HG02678 (cell line): Measurements from ENCODE around the gene FTO.
A peak's percentile ranks its signal among the peaks of the same experiment; 100 is the strongest.

Experiments
- ATAC-seq: cut with Tn5 transposase; IDR thresholded peaks from one replicate; pipeline ENCODE4 v1.9.1; 2021; ENCODE audit warnings: mild to moderate bottlenecking, moderate library complexity; ENCODE audit not compliant: unreplicated experiment

The FTO gene

GRCh38 chr16:54067322-54068065 lies 363.5 kb downstream of the FTO start:
- no peak for ATAC-seq

- no peak for ATAC-seq
These were observed 364.3 kb downstream of the FTO start for GRCh38 chr16:54068212-54068611.

- no peak for ATAC-seq
These were observed 365.8 kb downstream of the FTO start for GRCh38 chr16:54069601-54070239.

GRCh38 chr16:54070789-54071343 lies 366.9 kb downstream of the FTO start:
- peak; percentile 62 for ATAC-seq

GRCh38 chr16:54071514-54071913 lies 367.6 kb downstream of the FTO start:
- ATAC-seq = no peak

GRCh38 chr16:54072237-54072636 lies 368.3 kb downstream of the FTO start:
- no peak for ATAC-seq

GRCh38 chr16:54073356-54073755 lies 369.4 kb downstream of the FTO start:
- ATAC-seq = no peak

- ATAC-seq = no peak
These were observed 371.5 kb downstream of the FTO start for GRCh38 chr16:54075446-54075845.

- no peak for ATAC-seq
These were observed 372.1 kb downstream of the FTO start for GRCh38 chr16:54076006-54076504.

GRCh38 chr16:54077050-54077821 lies 373.3 kb downstream of the FTO start:
- no peak for ATAC-seq

- ATAC-seq = no peak
These were observed 376.6 kb downstream of the FTO start for GRCh38 chr16:54080524-54081008.

GRCh38 chr16:54086791-54087190 lies 382.8 kb downstream of the FTO start:
- ATAC-seq = no peak

GRCh38 chr16:54090602-54091001 lies 386.6 kb downstream of the FTO start:
- ATAC-seq = no peak

- ATAC-seq = no peak
These were observed 389.3 kb downstream of the FTO start for GRCh38 chr16:54093281-54093680.

GRCh38 chr16:54094641-54095040 lies 390.7 kb downstream of the FTO start:
- ATAC-seq = no peak

GRCh38 chr16:54096607-54097006 lies 392.7 kb downstream of the FTO start:
- ATAC-seq = no peak

GRCh38 chr16:54097774-54098173 lies 393.8 kb downstream of the FTO start:
- no peak for ATAC-seq

GRCh38 chr16:54098247-54098646 lies 394.3 kb downstream of the FTO start:
- no peak for ATAC-seq

- ATAC-seq = no peak
These were observed 395.7 kb downstream of the FTO start for GRCh38 chr16:54099627-54100026.

GRCh38 chr16:54102888-54103866 lies 399.2 kb downstream of the FTO start:
- no peak for ATAC-seq
